GM18499 (cell line): Measurements from ENCODE around the gene TRIM2.
"Not testable (repeated sequence)": the region's sequence is repeated elsewhere in the genome, so short reads cannot be mapped to it uniquely, and the experiment has no call there.

ENCODE experiments used
- ATAC-seq: cut with Tn5 transposase; IDR thresholded peaks from one replicate; pipeline ENCODE4 v1.9.1; 2021; ENCODE audit warnings: moderate number of reproducible peaks; ENCODE audit not compliant: insufficient read depth, unreplicated experiment

The TRIM2 gene

GRCh38 chr4:153186046-153186728 lies 18.1 kb upstream of the TRIM2 start:
- ATAC-seq, result no peak

- no peak for ATAC-seq
Observed at GRCh38 chr4:153189016-153189801, 15.0 kb upstream of the TRIM2 start.

- no peak for ATAC-seq
Observed at GRCh38 chr4:153191795-153192363, 12.4 kb upstream of the TRIM2 start.

- no peak for ATAC-seq
Observed at GRCh38 chr4:153197301-153197700, 6.9 kb upstream of the TRIM2 start.

- no peak for ATAC-seq
Observed at GRCh38 chr4:153198719-153199118, 5.5 kb upstream of the TRIM2 start.

GRCh38 chr4:153203746-153204145 lies 497 bp upstream of the TRIM2 start:
- not testable (repeated sequence) for ATAC-seq

- ATAC-seq, result no peak
Observed at GRCh38 chr4:153204728-153205648, 745 bp downstream of the TRIM2 start.

GRCh38 chr4:153205757-153206156 lies 1.5 kb downstream of the TRIM2 start:
- no peak for ATAC-seq

- ATAC-seq, result no peak
Observed at GRCh38 chr4:153206534-153206933, 2.3 kb downstream of the TRIM2 start.

- no peak for ATAC-seq
Observed at GRCh38 chr4:153207027-153207426, 2.8 kb downstream of the TRIM2 start.

GRCh38 chr4:153207567-153207966 lies 3.3 kb downstream of the TRIM2 start:
- no peak for ATAC-seq

GRCh38 chr4:153209410-153209809 lies 5.2 kb downstream of the TRIM2 start:
- ATAC-seq, result no peak

GRCh38 chr4:153210727-153211126 lies 6.5 kb downstream of the TRIM2 start:
- ATAC-seq, result no peak

- ATAC-seq, result no peak
Observed at GRCh38 chr4:153211986-153212728, 7.9 kb downstream of the TRIM2 start.

- ATAC-seq, result no peak
Observed at GRCh38 chr4:153212736-153213135, 8.5 kb downstream of the TRIM2 start.

- ATAC-seq, result no peak
Observed at GRCh38 chr4:153215921-153216320, 11.7 kb downstream of the TRIM2 start.

- ATAC-seq, result no peak
Observed at GRCh38 chr4:153216546-153216945, 12.3 kb downstream of the TRIM2 start.

GRCh38 chr4:153217440-153217839 lies 13.2 kb downstream of the TRIM2 start:
- no peak for ATAC-seq

- ATAC-seq, result no peak
Observed at GRCh38 chr4:153218961-153219360, 14.7 kb downstream of the TRIM2 start.
